Endothelial cell of umbilical vein (primary cell): Measurements from ENCODE around the gene PSME3IP1. TPM values are rescaled to one million over a fixed set of nuclear protein-coding genes. Genes with fewer than 3 reads are reported as not detected.

Experiments
- Bru-seq: library from RNA; stranded (reverse); fragments of 400-500 nt; gene quantifications from one replicate; lab custom pipeline; 2021; lab: Mats Ljungman, UMichigan
- BruChase-seq, 2 experiments: library from RNA; stranded (reverse); fragments of 400-500 nt; gene quantifications; one replicate each; lab custom pipeline; 2021; lab: Mats Ljungman, UMichigan
- BruUV-seq: library from RNA; stranded (reverse); fragments of 400-500 nt; replicated peaks from 2 replicates; lab custom pipeline; 2021; lab: Mats Ljungman, UMichigan
- CTCF ChIA-PET: fragments of 300-600, 350-600 bp; sonication (Branson Sonifier 250); formaldehyde crosslinking; loops from one replicate; lab custom pipeline; 2021; ENCODE audit warnings: antibody characterized with exemption, inconsistent platforms; lab: Charles Lee
- POLR2A ChIA-PET: fragments of 300-600, 350-600 bp; sonication (Branson Sonifier 250); formaldehyde crosslinking; loops from one replicate; lab custom pipeline; 2021; ENCODE audit warnings: antibody characterized with exemption, inconsistent platforms; lab: Charles Lee
- DNase-seq: peaks from one replicate; pipeline ENCODE4 v3.0.0-alpha.2; 2011; ENCODE audit warnings: low read depth, low spot score
- FAIRE-seq: peaks from 2 replicates; lab custom pipeline; 2011; peaks lifted over from hg19 to GRCh38; lab: Jason Lieb, UNC
- H2AFZ ChIP-seq: 2 replicates; pipeline ENCODE4 v1.6.0; 2012; ENCODE audit warnings: low read depth, low read length, control low read depth, inconsistent platforms
- H3K27ac ChIP-seq: 2 replicates; pipeline ENCODE4 v1.5.1; 2011; ENCODE audit warnings: low read depth, mild to moderate bottlenecking, control low read depth, low read length, moderate library complexity; ENCODE audit not compliant: insufficient read depth
- H3K27me3 ChIP-seq, 2 experiments: 2 replicates each; pipeline versions ENCODE4 v1.6.0 to v1.6.1; 2011; ENCODE audit warnings: low read length in 2 of 2, mixed read lengths in 1 of 2; ENCODE audit not compliant: control insufficient read depth in 2 of 2, insufficient read depth in 2 of 2
- H3K36me3 ChIP-seq, 2 experiments: 2 replicates in 1 of 2; 3 replicates in 1 of 2; pipeline ENCODE4 v1.5.1; 2011; ENCODE audit warnings: low read length in 2 of 2, mild to moderate bottlenecking in 1 of 2, moderate library complexity in 1 of 2; ENCODE audit not compliant: control insufficient read depth in 2 of 2, insufficient read depth in 2 of 2; ENCODE audit errors: extremely low read depth in 1 of 2
- H3K4me1 ChIP-seq: 3 replicates; pipeline ENCODE4 v1.5.1; 2011; ENCODE audit warnings: mild to moderate bottlenecking, low read length; ENCODE audit not compliant: control insufficient read depth, insufficient read depth; ENCODE audit errors: extremely low read depth
- H3K4me2 ChIP-seq: 2 replicates; pipeline ENCODE4 v1.6.1; 2011; ENCODE audit warnings: low read length, control low read depth, mixed read lengths; ENCODE audit not compliant: insufficient read depth
- H3K4me3 ChIP-seq, 3 experiments: fragments of 200-600 bp in 1 of 3; sonication (generic), shearing (Covaris generic) in 1 of 3; replicated peaks in 1 of 3; 2 replicates each; pipeline ENCODE4 v1.5.1; 2011 to 2016; ENCODE audit warnings: control low read depth in 3 of 3, low read length in 3 of 3, mild to moderate bottlenecking in 2 of 3, inconsistent platforms in 1 of 3, low read depth in 1 of 3, moderate library complexity in 1 of 3; ENCODE audit not compliant: insufficient read depth in 1 of 3
- H3K79me2 ChIP-seq: 2 replicates; pipeline ENCODE4 v1.6.0; 2012; ENCODE audit warnings: low read length, inconsistent platforms; ENCODE audit not compliant: control insufficient read depth, insufficient read depth
- H3K9ac ChIP-seq: replicated peaks from 2 replicates; pipeline ENCODE3; 2011; ENCODE audit warnings: low read length, control low read depth; ENCODE audit not compliant: insufficient read depth; ENCODE audit errors: extremely low read depth
- H3K9me1 ChIP-seq: replicated peaks from 3 replicates; pipeline ENCODE4 v1.6.0; 2011; ENCODE audit warnings: mild to moderate bottlenecking, low read length; ENCODE audit not compliant: control insufficient read depth, insufficient read depth; ENCODE audit errors: extremely low read depth
- H3K9me3 ChIP-seq: replicated peaks from 2 replicates; pipeline ENCODE4 v1.5.1; 2012; ENCODE audit warnings: low read length, inconsistent platforms; ENCODE audit not compliant: control insufficient read depth, insufficient read depth
- H4K20me1 ChIP-seq: replicated peaks from 2 replicates; pipeline ENCODE3; 2011; ENCODE audit warnings: mild to moderate bottlenecking, low read length; ENCODE audit not compliant: control insufficient read depth, insufficient read depth; ENCODE audit errors: extremely low read depth
- CTCF ChIP-seq, 2 donors: IDR thresholded peaks; 1 replicate in 1 of 2; 2 replicates in 1 of 2; pipeline ENCODE4 v1.5.1; 2011; ENCODE audit warnings: low read length in 2 of 2, mild to moderate bottlenecking in 2 of 2, moderate library complexity in 2 of 2, control low read depth in 1 of 2, inconsistent platforms in 1 of 2, low read depth in 1 of 2; ENCODE audit not compliant: insufficient read depth in 1 of 2; ENCODE audit errors: extremely low read depth in 1 of 2
- EZH2 ChIP-seq: IDR thresholded peaks from 2 replicates; pipeline ENCODE4 v1.6.1; 2012; ENCODE audit warnings: borderline replicate concordance, low read depth, mild to moderate bottlenecking, moderate library complexity, low read length, inconsistent platforms; ENCODE audit not compliant: severe bottlenecking
- FOS ChIP-seq: IDR thresholded peaks from 2 replicates; pipeline ENCODE4 v1.6.1; 2011; ENCODE audit warnings: mild to moderate bottlenecking, low read length, moderate library complexity, borderline replicate concordance; ENCODE audit not compliant: insufficient read depth
- GATA2 ChIP-seq: IDR thresholded peaks from 2 replicates; pipeline ENCODE4 v1.7.0; 2011; ENCODE audit warnings: low read depth, mild to moderate bottlenecking, moderate library complexity, mixed read lengths, low read length; ENCODE audit not compliant: insufficient read length, insufficient read depth
- JUN ChIP-seq: IDR thresholded peaks from 2 replicates; pipeline ENCODE4 v1.6.1; 2011; ENCODE audit warnings: borderline replicate concordance, low read depth; ENCODE audit not compliant: insufficient read length, insufficient read depth
- MAX ChIP-seq: IDR thresholded peaks from 2 replicates; pipeline ENCODE4 v1.6.1; 2011; ENCODE audit not compliant: insufficient read depth, insufficient read length
- MYC ChIP-seq: IDR thresholded peaks from one replicate; pipeline ENCODE4 v1.6.1; 2011; ENCODE audit warnings: mild to moderate bottlenecking, low read depth, low read length
- POLR2A ChIP-seq: IDR thresholded peaks from 2 replicates; pipeline ENCODE4 v1.6.1; 2012; ENCODE audit warnings: low read depth, mild to moderate bottlenecking, control low read depth, low read length
- POLR2AphosphoS5 ChIP-seq: IDR thresholded peaks from 2 replicates; pipeline ENCODE4 v1.6.1; 2012; ENCODE audit warnings: low read depth, mild to moderate bottlenecking, control low read depth, low read length, moderate library complexity; ENCODE audit not compliant: insufficient read depth
- dilution Hi-C: fragments of 300-500 bp; cut with MboI; formaldehyde crosslinking; loops from one replicate; pipeline ENCODE4 v1.15.0; 2019; ENCODE audit warnings: low sequenced_read_pairs; ENCODE audit not compliant: extremely low pct_ligation_motif_present
- intact Hi-C: fragments of 100-400 bp; cut with micrococcal nuclease; formaldehyde crosslinking; loops from one replicate; pipeline ENCODE4 v1.10.0; 2022
- long read RNA-seq: library from polyadenylated mRNA; stranded (forward); transcript quantifications from one replicate; pipeline ENCODE4 v2.0.0, GENCODE V29; 2021
- polyA minus RNA-seq, 3 experiments: library from RNA; depleted of rRNA, polyadenylated mRNA; stranded (reverse); fragments of >200 nt; gene quantifications; 1 replicate in 1 of 3; 2 replicates in 2 of 3; pipeline ENCODE4 v1.2.3, GENCODE V29; 2011
- polyA plus RNA-seq, 4 experiments: library from polyadenylated mRNA; depleted of rRNA in 3 of 4; stranded (reverse) in 3 of 4; unstranded in 1 of 4; fragments of >200 nt; gene quantifications; 2 replicates each; pipeline versions ENCODE4 v1.2.1 to v1.2.3, GENCODE V29; 2011 to 2012; ENCODE audit warnings: missing spikeins in 1 of 4
- total RNA-seq: library from RNA; stranded (reverse); gene quantifications from 2 replicates; pipeline ENCODE4 v1.2.3, GENCODE V29; 2021

PSME3IP1 gene
- total RNA-seq (91.8 and 98.2 TPM in 2 replicates), polyA plus RNA-seq (82.6 and 86.2 TPM in 2 replicates), polyA minus RNA-seq (59.9 and 72.4 TPM in 2 replicates), Bru-seq, nascent RNA (percentile 85 among the genes with signal in this experiment), BruChase-seq, experiment 1, labeled RNA remaining after a 6-hour chase (percentile 91 among the genes with signal in this experiment), BruChase-seq, experiment 2, labeled RNA remaining after a 2-hour chase (percentile 89 among the genes with signal in this experiment)
- polyA plus RNA-seq (2011; cell fraction: cytosol; rRNA removed): 77.3 and 85.4 TPM in 2 replicates
- 160 and 163 TPM in 2 replicates for polyA plus RNA-seq (2011; cell fraction: nucleus; rRNA removed)
- polyA plus RNA-seq (2012): 74.4 and 90.7 TPM in 2 replicates
- polyA minus RNA-seq (2011; cell fraction: cytosol; rRNA and poly(A)+ RNA removed): 47.5 TPM
- 39.3 and 39.8 TPM in 2 replicates for polyA minus RNA-seq (2011; cell fraction: nucleus; rRNA and poly(A)+ RNA removed)
- long read RNA-seq, transcript FAM192A-218 (7 exons, 1,086 nt): minor isoform, 16 of 127 reads
- long read RNA-seq, transcript FAM192A-201 (7 exons, 2,848 nt): major isoform, 47 of 127 reads
- long read RNA-seq, partial matches to known transcripts: 9 of 127 reads
- long read RNA-seq, other reads (novel, unspliced or antisense): 54 of 127 reads

GRCh38 chr16:57185945-57186871 lies at the start of gene PSME3IP1, which contains the start of gene RSPRY1:
Gene PSME3IP1, minus strand, starts transcription at chr16:57186039. Its CDS starts 12,185 bp downstream, at chr16:57173854.
Gene RSPRY1, plus strand, starts transcription at chr16:57186329. Its CDS starts 18,330 bp downstream, at chr16:57204659.
- intact Hi-C loops (loop anchor here (1.0 to 5.0 kb wide), 10 partner anchors 8 to 579 kb away; partner anchors contain the start of genes ARL2BP, CPNE2 and PLLP), dilution Hi-C loops (no loop called here)
- no peaks in the 10 kb centered on the region for H4K20me1 ChIP-seq
- no TSS peak for BruUV-seq
- CTCF ChIA-PET: interaction anchor here (0.7 to 2.4 kb wide), 5 partner anchors 9 to 114 kb away, joined by 3 to 10 read pairs (median 5); partner anchors contain the start of gene CPNE2
- TF ChIP-seq JUN: no peak
- no peak for TF ChIP-seq CTCF (IDR thresholded peaks at IDR 0.05; ENCODE audit: extremely low read depth in 1 of 2, insufficient read depth in 1 of 2, low read depth in 1 of 2, low read length in 2 of 2)
- TF ChIP-seq FOS: no peak
- no peak for TF ChIP-seq GATA2
- peak; percentile 85 for TF ChIP-seq POLR2A
- TF ChIP-seq EZH2: no peak
- peak; percentile 60 for TF ChIP-seq POLR2AphosphoS5
- peak; percentile 75 for TF ChIP-seq MAX
- TF ChIP-seq MYC: no peak
- FAIRE-seq (peak; percentile 98), DNase-seq (peak; percentile 100)
- peaks cover 0 to 3% of the 10 kb centered on the region in 2 experiments for H3K36me3 ChIP-seq
- H3K4me2 ChIP-seq: peak within 1 kb of the TSS; percentile 95
- H3K9ac ChIP-seq: peak within 1 kb of the TSS; percentile 98
- no peaks in the 10 kb centered on the region for H3K9me1 ChIP-seq
- peaks cover 89% of the 10 kb centered on the region for H3K79me2 ChIP-seq
- H2AFZ ChIP-seq: peak within 1 kb of the TSS; percentile 41
- H3K4me1 ChIP-seq: peaks cover 34% of the 10 kb centered on the region
- POLR2A ChIA-PET: interaction anchor here (0.7 kb wide), 1 partner anchor 8 kb away, joined by 3 read pairs; no protein-coding TSS in a partner anchor
- H3K9me3 ChIP-seq: no peaks in the 10 kb centered on the region
- peak within 1 kb of the TSS; percentile 89 for H3K27ac ChIP-seq
- no peaks in the 10 kb centered on the region for H3K27me3 ChIP-seq
- H3K4me3 ChIP-seq: peak within 1 kb of the TSS; percentile 88 to 95 (median 89)
